Testis (tissue), 2 donors: Measurements from ENCODE around the gene NLRP6.
"Not testable (repeated sequence)": the region's sequence is repeated elsewhere in the genome, so short reads cannot be mapped to it uniquely, and the experiment has no call there.

Experiments
- CTCF ChIP-seq, 3 experiments: fragments of 450-650 bp in 2 of 3; fragments of 200-600 bp in 1 of 3; sonication (generic) in 1 of 3; IDR thresholded peaks; one replicate each; pipeline ENCODE4 v1.5.1; 2016 to 2019; ENCODE audit warnings: antibody characterized with exemption in 3 of 3, mild to moderate bottlenecking in 2 of 3, moderate library complexity in 1 of 3
- POLR2A ChIP-seq: fragments of 450-650 bp; IDR thresholded peaks from one replicate; pipeline ENCODE4 v1.6.1; 2017; ENCODE audit warnings: antibody characterized with exemption, mild to moderate bottlenecking, moderate library complexity

DNA sequence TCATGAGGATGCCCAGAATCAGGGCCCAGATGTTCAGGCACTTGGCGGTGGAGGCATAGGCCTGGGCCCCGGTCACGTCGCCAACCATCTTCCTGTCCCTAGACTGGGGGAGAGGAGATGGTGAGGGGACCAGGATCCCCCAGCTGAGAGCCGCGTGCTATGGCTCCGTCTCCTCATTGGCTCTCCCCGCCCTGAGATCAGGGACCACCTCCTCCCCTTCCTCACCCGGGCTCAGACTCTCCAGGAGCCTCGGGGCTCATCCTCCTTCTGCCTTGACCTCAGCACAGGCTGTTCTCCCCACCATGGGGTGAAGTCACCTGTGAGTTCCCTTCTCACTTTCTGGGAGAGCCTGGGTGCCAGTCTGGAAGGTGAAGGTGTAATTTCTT, 41.7 kb downstream of the NLRP6 start:
- TF ChIP-seq CTCF (IDR thresholded peaks at IDR 0.05); POLR2A: not testable (repeated sequence)
